KG1 (cell line): ENCODE data around the gene ETNK2.
A peak's percentile ranks its signal among the peaks of the same experiment; 100 is the strongest.

Experiments used
- DNase-seq: peaks from one replicate; lab custom pipeline; 2025; lab: John Stamatoyannopoulos, UW

The ETNK2 gene

GRCh38 chr1:204177133-204177532, 25.3 kb upstream of the ETNK2 start:
- DNase-seq, result no peak

DNA sequence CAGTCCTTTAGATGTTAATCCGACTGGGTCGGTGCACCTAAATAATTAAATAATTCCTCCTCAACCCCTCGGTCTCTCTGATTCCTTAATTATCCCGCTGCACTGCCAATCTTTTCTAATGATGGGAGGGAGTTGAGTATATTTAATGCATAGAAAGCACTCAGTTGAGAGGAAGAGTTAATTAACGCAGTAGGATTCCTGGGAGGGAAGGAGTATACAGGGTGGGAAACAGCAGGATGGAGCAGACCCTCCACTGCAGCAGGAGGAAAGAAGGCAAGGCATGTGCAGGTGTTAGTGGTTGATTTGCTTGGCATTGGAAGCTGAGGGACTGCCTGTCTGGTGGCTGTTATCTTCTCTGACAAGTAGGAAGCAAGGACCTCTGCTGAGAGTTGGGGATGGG, 24.2 kb upstream of the ETNK2 start:
- DNase-seq, result no peak

GRCh38 chr1:204174958-204175357, 23.1 kb upstream of the ETNK2 start:
- no peak for DNase-seq

GRCh38 chr1:204172404-204173029, 20.7 kb upstream of the ETNK2 start:
- DNase-seq, result no peak

DNA sequence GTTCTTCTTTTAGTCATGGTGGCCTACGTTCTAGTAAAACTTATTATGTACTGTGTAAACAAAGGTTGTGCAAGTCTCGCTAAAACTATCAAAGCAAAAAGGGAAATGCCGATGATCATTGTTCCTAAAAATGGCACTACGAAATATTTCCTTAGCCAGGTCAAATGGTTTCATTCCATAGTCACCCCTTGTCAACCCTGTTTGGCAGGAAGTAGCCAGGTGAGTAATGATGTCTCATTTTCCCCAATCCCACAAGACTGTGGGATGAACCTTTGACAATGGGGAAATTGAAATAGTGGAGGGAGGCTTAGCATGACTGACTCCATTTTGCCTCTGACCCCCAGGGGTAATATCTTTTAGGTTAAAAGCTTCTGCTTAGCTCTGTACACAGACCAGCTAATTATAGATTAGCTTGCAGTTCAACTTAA, 19.9 kb upstream of the ETNK2 start:
- no peak for DNase-seq

DNA sequence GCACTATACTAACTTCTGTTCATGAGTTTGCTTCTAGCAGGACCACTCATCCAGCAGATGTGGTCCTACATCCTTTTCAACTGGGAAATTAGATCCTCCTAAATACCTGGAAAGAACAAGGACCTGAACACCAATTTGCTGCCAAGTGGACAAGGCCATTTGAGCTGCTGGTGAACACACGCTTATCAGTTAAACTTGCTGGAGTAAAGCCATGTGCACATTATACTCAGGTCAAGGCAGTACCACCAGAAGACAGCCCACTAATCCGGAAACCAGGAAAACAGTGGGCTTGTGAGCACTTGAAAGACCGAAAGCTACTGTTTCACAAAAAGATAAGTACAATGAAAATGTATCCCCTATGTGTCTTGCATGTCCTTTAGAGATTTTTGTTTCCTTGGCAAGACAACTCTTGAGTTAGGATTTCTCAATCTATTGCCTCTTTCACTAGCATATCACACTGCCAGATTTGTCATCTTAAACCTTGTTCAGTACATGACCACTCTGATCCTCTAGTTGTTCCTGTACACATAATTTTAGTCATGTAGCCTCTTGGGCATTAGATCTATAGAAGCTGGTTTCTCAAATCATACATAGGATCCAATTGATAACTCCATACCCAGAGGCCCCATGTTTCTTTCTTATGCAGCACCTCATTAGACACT, 18.8 kb upstream of the ETNK2 start:
- no peak for DNase-seq

DNA sequence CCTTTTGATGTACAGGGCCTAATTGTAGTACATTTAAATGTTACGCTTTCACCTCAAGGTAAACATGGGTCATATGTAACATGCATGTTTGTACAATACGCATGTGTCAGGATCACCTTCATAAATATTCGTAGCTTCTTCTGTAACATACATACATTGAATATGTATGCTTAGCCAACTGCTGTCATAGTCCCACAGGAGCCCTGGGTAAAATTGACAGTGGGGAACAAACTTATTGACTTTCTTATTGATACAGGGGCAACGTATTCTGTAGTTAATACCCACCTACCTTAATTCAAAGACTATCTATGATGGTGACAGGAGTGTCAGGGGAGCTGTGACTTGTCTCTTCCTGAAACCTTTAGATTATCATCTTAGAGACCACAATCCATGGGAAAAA, 18.0 kb upstream of the ETNK2 start:
- no peak for DNase-seq

- no peak for DNase-seq
Observed at GRCh38 chr1:204167730-204168129, 15.9 kb upstream of the ETNK2 start.

DNA sequence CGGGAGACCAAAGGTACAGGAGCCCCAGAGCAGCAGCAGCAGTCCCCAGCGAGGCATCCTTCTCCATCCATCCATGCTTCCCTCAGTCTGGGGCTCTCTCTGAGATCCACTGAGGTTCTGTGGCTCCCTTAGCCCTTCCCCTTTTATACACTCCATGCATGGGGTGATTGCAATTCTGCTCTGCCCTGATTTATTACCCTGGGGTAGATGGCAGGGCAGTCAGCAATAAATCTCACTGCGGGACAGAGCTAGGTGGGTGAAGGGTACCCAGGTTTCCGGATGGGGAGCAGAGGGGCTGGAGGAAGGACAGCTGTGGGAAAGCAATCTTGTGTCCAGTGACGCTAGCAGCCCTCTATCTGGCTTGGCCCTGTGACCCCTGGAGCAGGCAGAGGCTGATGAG, 14.4 kb upstream of the ETNK2 start, which contains the start of gene REN:
Gene REN, minus strand, starts transcription at position 119 of the 400 bp plus-strand sequence. Its CDS starts 44 bp downstream, at position 75.
- no peak for DNase-seq

DNA sequence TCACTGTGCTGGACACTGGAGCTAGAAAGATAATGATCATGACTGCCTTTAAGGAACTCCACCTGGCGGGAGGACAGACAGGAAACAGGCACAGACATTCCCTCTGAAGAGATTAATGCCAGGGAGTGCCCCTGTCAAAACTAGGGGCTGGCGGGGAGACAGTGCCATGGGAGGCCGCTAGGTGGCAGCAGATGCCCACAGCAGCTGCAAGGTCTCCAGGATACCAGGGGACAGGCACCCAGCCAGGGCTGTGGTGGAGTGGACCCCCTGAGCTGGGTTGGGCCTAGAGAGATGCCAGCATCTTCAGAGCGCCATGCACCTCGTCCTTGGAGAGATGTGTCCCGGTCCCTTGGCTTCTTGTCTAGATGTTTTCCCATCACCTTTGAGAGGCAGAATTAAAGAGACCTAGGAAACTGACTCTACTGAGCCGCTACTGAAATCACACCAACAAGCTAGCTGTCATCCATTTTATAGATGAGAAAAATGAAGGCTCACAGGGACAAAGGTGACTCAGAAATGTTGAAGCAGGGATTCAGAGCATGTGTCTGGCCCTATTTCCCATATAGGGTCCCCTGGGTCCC, 10.7 kb upstream of the ETNK2 start:
- peak; percentile 53 for DNase-seq

- no peak for DNase-seq
Observed at GRCh38 chr1:204161609-204162493, 10.0 kb upstream of the ETNK2 start.

DNA sequence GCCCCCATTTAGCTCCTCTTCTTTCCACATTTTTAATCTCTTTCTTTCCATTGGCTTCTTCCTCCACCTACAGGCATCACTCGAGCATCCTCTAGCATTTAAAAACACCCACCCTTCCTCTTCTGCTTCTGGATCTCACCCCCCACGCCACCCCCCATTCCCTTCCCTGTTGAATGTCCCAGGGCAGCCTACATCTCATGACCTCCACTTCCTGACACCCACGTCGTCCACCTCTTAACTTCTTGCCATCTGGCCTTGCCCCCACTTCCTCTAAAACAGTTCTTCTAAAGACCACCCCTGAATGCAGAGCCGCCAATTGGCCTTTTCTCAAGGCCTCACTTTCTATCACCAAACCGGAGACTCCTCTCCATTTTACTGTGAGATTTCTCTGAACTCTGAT, 6.1 kb upstream of the ETNK2 start:
- no peak for DNase-seq

GRCh38 chr1:204155881-204156280, 4.0 kb upstream of the ETNK2 start:
- DNase-seq, result no peak

GRCh38 chr1:204154568-204155255, 2.9 kb upstream of the ETNK2 start:
- no peak for DNase-seq

DNA sequence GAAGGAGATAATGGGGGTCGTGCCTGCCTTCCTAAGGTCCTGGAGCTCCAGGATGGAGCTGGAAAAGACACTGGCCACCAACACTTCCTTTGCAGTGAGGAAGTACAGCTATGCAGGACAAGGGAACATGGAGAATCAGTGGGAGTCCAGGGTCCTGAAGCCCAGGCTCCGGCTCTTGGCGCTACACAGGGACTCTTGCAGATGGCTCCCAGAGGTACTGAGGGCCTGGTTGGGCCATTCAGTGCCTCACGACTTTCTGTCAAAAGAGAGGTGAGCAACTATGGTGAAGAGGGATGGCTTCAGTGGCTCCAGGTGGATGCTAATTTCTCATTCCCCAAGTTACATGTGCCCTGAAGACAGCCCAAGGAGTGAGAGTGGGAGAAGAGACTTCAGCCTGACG, 1.8 kb upstream of the ETNK2 start:
- DNase-seq, result no peak

- DNase-seq, result no peak
Observed at GRCh38 chr1:204152310-204153044, 633 bp upstream of the ETNK2 start.

DNA sequence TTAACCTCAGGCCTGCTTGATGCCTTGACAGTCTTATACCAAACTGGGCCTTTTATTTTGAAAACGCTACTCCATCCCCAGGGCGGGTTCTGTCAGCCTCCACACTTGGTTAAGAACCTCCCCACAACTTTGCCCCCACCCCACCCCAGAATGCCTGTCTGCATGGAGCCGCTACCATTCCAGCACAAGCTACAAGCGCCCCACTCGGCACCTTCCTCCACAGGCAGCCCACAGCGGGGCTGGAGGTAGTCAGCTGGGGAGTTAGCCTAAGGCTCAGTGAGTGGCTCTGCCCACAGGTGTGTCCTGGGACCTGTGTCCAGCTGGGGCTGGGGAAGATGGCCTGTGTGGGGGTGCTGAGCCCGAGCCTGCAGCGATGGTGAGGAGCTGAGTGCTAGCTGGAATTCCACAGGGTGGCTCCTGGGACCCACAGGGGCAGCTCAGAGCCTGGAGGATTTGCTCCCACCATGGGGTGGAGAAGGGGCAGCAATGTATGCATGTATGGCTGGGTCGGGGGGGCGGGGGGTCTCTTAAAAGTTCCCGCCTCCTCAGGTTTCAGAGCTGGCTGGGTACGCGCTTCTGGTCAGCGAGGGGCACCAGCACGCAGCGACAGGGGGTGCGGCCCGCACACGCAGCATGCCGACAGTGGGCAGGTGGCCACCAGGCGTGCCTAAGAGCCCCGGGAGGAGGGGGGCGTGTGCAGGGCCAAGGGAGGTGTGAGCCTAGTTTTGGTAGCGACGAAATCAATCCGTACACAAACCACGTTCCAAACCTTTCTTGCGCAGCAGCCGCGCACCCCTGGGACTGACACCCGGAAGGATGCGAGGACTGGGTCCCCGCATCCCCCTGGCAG, 917 bp downstream of the ETNK2 start:
- no peak for DNase-seq

DNA sequence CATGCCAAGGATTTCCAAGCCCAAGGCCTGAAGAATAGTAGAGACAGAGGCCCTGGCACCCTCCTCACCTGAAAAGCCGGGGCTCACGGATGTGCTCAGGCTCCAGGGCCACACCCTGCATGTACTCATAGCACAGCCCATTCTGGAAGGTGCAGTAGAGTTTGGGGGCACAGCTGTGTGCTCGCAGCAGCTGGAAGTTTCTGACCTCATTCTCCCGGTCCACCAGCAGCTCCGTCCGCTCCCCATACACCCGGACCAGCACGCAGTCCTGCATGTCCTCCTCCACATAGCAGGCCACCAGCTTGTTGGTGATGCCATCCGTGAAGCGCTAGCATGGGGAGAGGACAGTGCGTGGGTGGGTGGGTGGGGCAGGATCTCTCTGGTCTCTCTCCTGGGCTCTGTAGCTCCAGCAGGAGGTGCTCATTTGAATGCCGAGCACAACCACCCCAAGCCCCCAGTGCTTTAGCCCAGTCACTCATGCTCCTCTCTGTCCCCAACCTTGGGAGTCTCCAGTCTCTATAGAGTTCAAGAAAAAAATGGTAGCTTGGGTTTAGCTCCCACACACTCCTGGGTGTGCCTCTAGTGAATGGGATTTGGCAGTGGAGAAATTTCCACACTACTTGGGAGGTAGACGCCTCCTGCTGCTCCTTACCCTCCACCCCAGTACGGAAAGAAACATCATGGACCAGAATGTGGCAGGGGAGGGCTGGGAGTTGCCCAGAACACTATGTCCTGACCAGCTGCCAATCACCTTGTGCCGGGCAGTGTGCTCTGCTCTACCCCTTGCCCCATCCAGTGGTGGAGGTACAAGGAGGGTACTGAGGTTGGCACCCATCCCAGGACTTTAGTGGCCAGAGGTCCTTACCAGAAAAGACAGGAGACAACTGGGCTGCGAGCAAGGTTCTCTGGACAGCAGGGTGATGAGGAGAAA, 1.9 kb downstream of the ETNK2 start:
- no peak for DNase-seq

DNA sequence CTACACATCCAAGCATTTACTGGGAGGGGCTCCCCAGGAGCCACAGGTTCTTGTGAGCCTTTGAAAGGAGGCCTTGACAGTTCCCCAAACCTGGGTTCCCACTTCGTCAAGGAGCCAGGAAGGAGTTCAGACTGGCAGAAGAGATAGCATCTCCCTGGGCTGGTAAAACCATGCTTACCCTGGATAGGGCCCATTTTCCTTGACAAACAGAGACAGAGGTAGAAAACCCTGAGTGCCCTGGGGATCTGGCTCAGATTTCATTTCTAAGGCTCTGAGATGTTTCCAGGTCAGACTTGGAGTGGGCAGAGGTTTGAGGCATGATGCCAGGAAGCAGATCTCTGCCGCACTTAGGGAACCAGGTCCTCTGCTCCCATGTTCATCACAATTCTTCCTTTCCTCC, 2.7 kb downstream of the ETNK2 start:
- no peak for DNase-seq
